Measurements from ENCODE around the gene SLC39A11. TPM values are rescaled to one million over a fixed set of nuclear protein-coding genes. Genes with fewer than 3 reads are reported as not detected.

SLC39A11 gene, protein sequence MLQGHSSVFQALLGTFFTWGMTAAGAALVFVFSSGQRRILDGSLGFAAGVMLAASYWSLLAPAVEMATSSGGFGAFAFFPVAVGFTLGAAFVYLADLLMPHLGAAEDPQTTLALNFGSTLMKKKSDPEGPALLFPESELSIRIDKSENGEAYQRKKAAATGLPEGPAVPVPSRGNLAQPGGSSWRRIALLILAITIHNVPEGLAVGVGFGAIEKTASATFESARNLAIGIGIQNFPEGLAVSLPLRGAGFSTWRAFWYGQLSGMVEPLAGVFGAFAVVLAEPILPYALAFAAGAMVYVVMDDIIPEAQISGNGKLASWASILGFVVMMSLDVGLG
- 15.1 to 18.3 TPM (median 17.0 TPM) in 5 replicates for total RNA-seq (2022; extraction: Qiagen RNA extraction; ENCODE audit: low read depth)

DNA sequence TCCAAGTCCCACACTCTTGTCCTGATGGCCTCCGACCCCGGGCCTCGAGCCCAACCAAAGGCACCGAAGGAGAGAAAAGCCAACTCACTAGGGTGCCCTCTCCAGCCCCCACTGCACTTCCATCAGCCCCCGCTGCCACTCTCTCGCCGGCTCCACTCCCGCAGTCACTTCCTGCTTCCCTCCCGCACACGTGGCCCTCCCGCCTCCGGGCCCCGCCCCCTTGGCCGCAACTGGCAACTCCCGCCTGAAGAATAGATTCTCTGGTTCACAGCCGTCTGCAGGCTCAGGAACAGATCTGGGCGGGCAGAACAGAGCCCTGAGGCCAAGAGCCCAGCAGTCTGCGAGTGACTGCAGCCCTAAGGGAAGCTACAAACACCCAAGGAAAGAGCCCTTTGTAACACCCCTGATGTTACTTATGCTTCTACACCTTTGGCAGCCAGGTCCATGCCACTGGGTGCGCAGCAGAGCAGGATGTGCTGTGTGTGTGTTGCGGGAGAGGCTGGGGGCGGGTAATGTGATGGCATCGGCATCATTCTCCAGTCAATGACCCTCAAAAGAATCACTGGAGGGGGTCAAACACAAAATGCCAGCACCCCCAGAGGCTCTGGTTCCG, at the start of gene SLC39A11:
TSS of gene SLC39A11 (minus strand) at position 166 of the 613 bp plus-strand sequence. CDS start 3,924 bp downstream, outside the sequence.

Other genes starting within 250 kb of the SLC39A11 start
- gene SSTR2, start 72.3 kb upstream of the SLC39A11 start, total RNA-seq (2022; extraction: Qiagen RNA extraction; ENCODE audit: low read depth): 0.08 to 0.17 TPM (median 0.11 TPM) in 5 replicates
- 16.7 to 22.3 TPM (median 21.3 TPM) in 5 replicates for gene COG1, start 100.4 kb upstream of the SLC39A11 start, total RNA-seq (2022; extraction: Qiagen RNA extraction; ENCODE audit: low read depth)
- not detected in 5 replicates for gene CPSF4L, start 169.2 kb upstream of the SLC39A11 start, total RNA-seq (2022; extraction: Qiagen RNA extraction; ENCODE audit: low read depth)
- 61.1 to 81.4 TPM (median 76.1 TPM) in 5 replicates for gene CDC42EP4, start 219.3 kb upstream of the SLC39A11 start, total RNA-seq (2022; extraction: Qiagen RNA extraction; ENCODE audit: low read depth)

Data from A549 treated with DMSO at 1 μM for 4 hours (cell line).